ENCODE data around the gene SLC16A7.

The SLC16A7 gene

GRCh38 chr12:59723520-59723919 is 127.7 kb downstream of the SLC16A7 start:
- DNase-seq (ENCODE audit: low spot score): no peak
- no peak for TF ChIP-seq CTCF (IDR thresholded peaks at IDR 0.05; ENCODE audit: borderline replicate concordance, control extremely low read depth, extremely low read depth, insufficient read depth, missing control alignments)
- in situ Hi-C loops (cut with MboI; ENCODE audit: low sequenced_read_pairs, unreplicated experiment): no loop called here

GRCh38 chr12:59724011-59724695 is 128.3 kb downstream of the SLC16A7 start:
- no peak for DNase-seq (ENCODE audit: low spot score)
- in situ Hi-C loops (cut with MboI; ENCODE audit: low sequenced_read_pairs, unreplicated experiment): no loop called here
- TF ChIP-seq CTCF (IDR thresholded peaks at IDR 0.05; ENCODE audit: borderline replicate concordance, control extremely low read depth, extremely low read depth, insufficient read depth, missing control alignments): no peak

- DNase-seq (ENCODE audit: low spot score): no peak
- TF ChIP-seq CTCF (IDR thresholded peaks at IDR 0.05; ENCODE audit: borderline replicate concordance, control extremely low read depth, extremely low read depth, insufficient read depth, missing control alignments): no peak
- in situ Hi-C loops (cut with MboI; ENCODE audit: low sequenced_read_pairs, unreplicated experiment): no loop called here
Measured at GRCh38 chr12:59733200-59733599, 137.4 kb downstream of the SLC16A7 start.

DNA sequence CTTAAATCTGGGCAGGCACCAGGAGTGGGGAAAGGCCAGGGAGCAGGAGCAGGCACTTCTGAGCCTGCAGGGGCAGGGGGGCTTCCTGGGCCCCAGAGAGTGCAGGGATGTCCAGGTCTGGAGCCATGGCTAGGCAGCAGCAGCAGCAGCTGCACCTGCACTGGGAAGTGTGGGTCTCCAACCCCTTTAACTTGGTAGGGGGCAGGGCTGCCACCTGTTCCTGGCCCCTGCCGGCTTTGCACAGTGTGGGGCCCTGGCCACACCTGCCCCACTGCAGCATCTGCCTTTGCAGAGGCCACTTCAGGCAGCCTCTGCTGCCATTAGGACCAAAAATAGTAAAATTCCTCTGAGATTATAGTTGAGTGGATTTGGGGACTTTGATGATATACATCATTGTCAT is 138.5 kb downstream of the SLC16A7 start:
- no peak for TF ChIP-seq CTCF (IDR thresholded peaks at IDR 0.05; ENCODE audit: borderline replicate concordance, control extremely low read depth, extremely low read depth, insufficient read depth, missing control alignments)
- no peak for DNase-seq (ENCODE audit: low spot score)
- in situ Hi-C loops (cut with MboI; ENCODE audit: low sequenced_read_pairs, unreplicated experiment): no loop called here

DNA sequence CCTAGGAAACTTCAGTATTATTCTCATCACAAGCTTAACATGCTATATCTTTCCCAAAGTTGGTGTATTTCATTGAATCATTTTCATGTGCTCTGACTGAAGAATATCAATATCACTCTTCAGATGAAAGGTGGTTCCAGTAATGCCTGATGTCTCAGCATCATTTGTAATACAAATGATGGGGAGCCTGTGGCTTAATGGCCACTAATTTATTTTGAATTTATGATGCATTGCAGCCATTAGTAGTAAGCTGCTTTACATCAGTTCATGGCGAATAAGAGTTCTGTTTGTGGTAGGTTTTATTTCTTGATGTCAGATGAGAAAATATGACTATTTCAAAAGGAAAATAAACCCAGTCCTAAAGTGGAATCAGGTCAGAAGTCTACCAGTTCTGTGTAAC is 139.4 kb downstream of the SLC16A7 start:
- no peak for DNase-seq (ENCODE audit: low spot score)
- in situ Hi-C loops (cut with MboI; ENCODE audit: low sequenced_read_pairs, unreplicated experiment): no loop called here
- TF ChIP-seq CTCF (IDR thresholded peaks at IDR 0.05; ENCODE audit: borderline replicate concordance, control extremely low read depth, extremely low read depth, insufficient read depth, missing control alignments): no peak

DNA sequence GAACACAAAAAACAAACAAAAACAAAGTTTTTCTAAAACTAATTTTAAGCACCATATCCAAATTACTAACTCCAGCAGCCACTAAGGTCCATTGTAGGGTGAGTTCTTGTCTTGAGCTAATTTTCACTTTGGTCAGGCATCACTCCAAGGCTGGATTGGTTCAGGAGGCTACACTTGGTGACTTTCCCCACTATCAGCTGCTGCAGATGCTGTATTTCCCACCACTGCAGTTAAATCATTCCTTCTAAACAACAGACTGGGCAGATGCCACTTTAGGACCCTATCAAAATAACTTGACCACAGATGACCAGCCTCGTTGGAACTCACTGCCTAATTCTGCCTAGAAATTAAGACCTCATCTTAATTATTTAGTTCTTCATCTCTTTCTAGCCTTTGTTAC is 140.5 kb downstream of the SLC16A7 start:
- in situ Hi-C loops (cut with MboI; ENCODE audit: low sequenced_read_pairs, unreplicated experiment): no loop called here
- no peak for DNase-seq (ENCODE audit: low spot score)
- TF ChIP-seq CTCF (IDR thresholded peaks at IDR 0.05; ENCODE audit: borderline replicate concordance, control extremely low read depth, extremely low read depth, insufficient read depth, missing control alignments): no peak

All from GM13976 (cell line).